Hepatocyte (in vitro differentiated cells): ENCODE measurements around the gene SLC39A8. TPM values are rescaled to one million over a fixed set of nuclear protein-coding genes. Genes with fewer than 3 reads are reported as not detected.
A peak's percentile ranks its signal among the peaks of the same experiment; 100 is the strongest.

Source experiments
- DNase-seq: peaks from one replicate; pipeline ENCODE4 v3.0.0-alpha.2; 2016; ENCODE audit warnings: low spot score
- H2AFZ ChIP-seq: fragments of 200-600 bp; sonication (generic); 2 replicates; pipeline ENCODE4 v1.6.0; 2016; ENCODE audit warnings: antibody characterized with exemption, mild to moderate bottlenecking
- H3K27ac ChIP-seq: fragments of 200-600 bp; sonication (generic); 2 replicates; pipeline ENCODE4 v1.5.1; 2016; ENCODE audit warnings: mild to moderate bottlenecking
- H3K27me3 ChIP-seq: fragments of 200-600 bp; sonication (generic); 2 replicates; pipeline ENCODE4 v1.6.1; 2016
- H3K36me3 ChIP-seq: fragments of 200-600 bp; sonication (generic); replicated peaks from 2 replicates; pipeline ENCODE4 v1.5.1; 2016; ENCODE audit warnings: low read depth; ENCODE audit not compliant: insufficient read depth
- H3K4me1 ChIP-seq: fragments of 200-600 bp; sonication (generic); 2 replicates; pipeline ENCODE4 v1.5.1; 2016; ENCODE audit warnings: mild to moderate bottlenecking, moderate library complexity; ENCODE audit not compliant: insufficient read depth
- H3K4me2 ChIP-seq: fragments of 200-600 bp; sonication (generic); 2 replicates; pipeline ENCODE4 v1.6.0; 2016
- H3K4me3 ChIP-seq: fragments of 200-600 bp; sonication (generic); 2 replicates; pipeline ENCODE4 v1.5.1; 2016; ENCODE audit warnings: mild to moderate bottlenecking
- H3K79me2 ChIP-seq: fragments of 200-600 bp; sonication (generic); 2 replicates; pipeline ENCODE4 v1.6.0; 2017; ENCODE audit warnings: mild to moderate bottlenecking
- H3K9me2 ChIP-seq: fragments of 200-600 bp; sonication (generic); replicated peaks from 2 replicates; pipeline ENCODE4 v1.6.0; 2017; ENCODE audit warnings: mild to moderate bottlenecking; ENCODE audit not compliant: insufficient read depth
- H3K9me3 ChIP-seq: fragments of 200-600 bp; sonication (generic); 2 replicates; pipeline ENCODE4 v1.5.1; 2016; ENCODE audit warnings: low read depth, mild to moderate bottlenecking
- H4K20me1 ChIP-seq: fragments of 200-600 bp; sonication (generic); 2 replicates; pipeline ENCODE4 v1.6.0; 2016; ENCODE audit warnings: mild to moderate bottlenecking; ENCODE audit not compliant: insufficient read depth, poor library complexity, severe bottlenecking
- EZH2 ChIP-seq: fragments of 200-600 bp; sonication (generic); IDR thresholded peaks from 2 replicates; pipeline ENCODE4 v1.6.1; 2016; ENCODE audit warnings: antibody characterized with exemption, mild to moderate bottlenecking, borderline replicate concordance
- EZH2phosphoT487 ChIP-seq: fragments of 200-600 bp; sonication (generic); IDR thresholded peaks from one replicate; pipeline ENCODE4 v1.6.1; 2018; ENCODE audit warnings: antibody characterized with exemption, mild to moderate bottlenecking, low read depth, moderate library complexity; ENCODE audit not compliant: unreplicated experiment, severe bottlenecking
- WGBS: methylation state at CpG from one replicate; pipeline ENCODE4 v1.1.6; 2016; ENCODE audit warnings: low lambda C conversion rate; ENCODE audit errors: missing lambda C conversion rate; 5-methylcytosine and 5-hydroxymethylcytosine counted together
- polyA plus RNA-seq: library from polyadenylated mRNA; unstranded; fragments of >200 nt; fragmentation: Nextera tagmentation; extraction: Ambion mirVana; gene quantifications from 2 replicates; pipeline ENCODE4 v1.2.1, GENCODE V29; 2016
- total RNA-seq: library from RNA; depleted of rRNA; stranded (reverse); fragments of >200 nt; gene quantifications from 2 replicates; pipeline ENCODE4 v1.2.3, GENCODE V29; 2014
- TF ChIP-seq, protein P1 (sequence below): fragments of 200-600 bp; sonication (generic); IDR thresholded peaks from 2 replicates; pipeline ENCODE4 v1.5.1; 2016; ENCODE audit warnings: antibody characterized with exemption, mild to moderate bottlenecking; ENCODE audit not compliant: poor library complexity

The SLC39A8 gene
- total and polyA plus RNA-seq, 2 experiments from 2014 or later, result 15.9 to 22.3 TPM

DNA sequence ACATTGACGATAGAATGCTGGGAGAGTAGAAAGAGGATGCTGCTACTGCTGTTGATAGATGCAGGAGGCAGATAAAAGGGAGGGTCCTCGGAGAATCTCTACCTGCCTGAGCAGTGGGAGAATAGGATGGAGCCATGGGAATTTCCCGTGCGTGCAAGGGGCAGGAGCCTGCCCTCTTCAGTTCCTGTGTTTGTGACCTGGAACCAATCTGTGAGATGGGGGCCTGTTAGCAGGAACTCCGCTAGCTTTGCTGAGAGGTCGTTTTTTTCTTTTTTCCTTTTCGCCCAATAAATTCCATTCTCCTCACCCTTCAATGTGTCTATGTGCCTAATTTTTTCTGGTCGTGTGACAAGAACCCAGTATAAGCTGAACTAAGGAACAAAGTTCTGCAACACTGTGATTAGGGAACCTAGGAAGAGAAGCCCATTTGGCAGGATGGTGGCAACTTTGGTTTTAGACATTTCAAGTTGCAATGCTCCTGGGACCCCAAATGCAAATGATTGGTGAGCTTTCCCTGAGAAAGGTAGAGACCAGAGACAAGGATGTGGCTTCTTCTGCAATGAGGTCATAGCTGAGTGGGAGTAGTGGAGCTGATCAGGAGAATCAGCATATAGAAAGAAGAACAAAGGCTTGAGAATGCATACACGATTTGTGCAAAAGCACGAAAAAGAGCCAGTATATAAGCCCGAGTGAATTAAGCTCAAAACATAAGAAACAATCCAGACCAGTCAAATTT, 23.9 kb downstream of the SLC39A8 start:
- Histone ChIP-seq H3K9me3 (no peaks in the 10 kb centered on the region), H3K4me1 (peaks cover 5% of the 10 kb centered on the region), H3K4me2 (no peak overlapping the region), H3K79me2 (no peaks in the 10 kb centered on the region), H4K20me1 (no peaks in the 10 kb centered on the region), H3K36me3 (no peaks in the 10 kb centered on the region), H3K27ac (no peak overlapping the region), H3K9me2 (no peaks in the 10 kb centered on the region), H2AFZ (no peak overlapping the region), H3K4me3 (no peak overlapping the region), H3K27me3 (no peaks in the 10 kb centered on the region)
- TF ChIP-seq EZH2phosphoT487, result no peak
- no peak for TF ChIP-seq EZH2
- TF ChIP-seq, protein P1, sequence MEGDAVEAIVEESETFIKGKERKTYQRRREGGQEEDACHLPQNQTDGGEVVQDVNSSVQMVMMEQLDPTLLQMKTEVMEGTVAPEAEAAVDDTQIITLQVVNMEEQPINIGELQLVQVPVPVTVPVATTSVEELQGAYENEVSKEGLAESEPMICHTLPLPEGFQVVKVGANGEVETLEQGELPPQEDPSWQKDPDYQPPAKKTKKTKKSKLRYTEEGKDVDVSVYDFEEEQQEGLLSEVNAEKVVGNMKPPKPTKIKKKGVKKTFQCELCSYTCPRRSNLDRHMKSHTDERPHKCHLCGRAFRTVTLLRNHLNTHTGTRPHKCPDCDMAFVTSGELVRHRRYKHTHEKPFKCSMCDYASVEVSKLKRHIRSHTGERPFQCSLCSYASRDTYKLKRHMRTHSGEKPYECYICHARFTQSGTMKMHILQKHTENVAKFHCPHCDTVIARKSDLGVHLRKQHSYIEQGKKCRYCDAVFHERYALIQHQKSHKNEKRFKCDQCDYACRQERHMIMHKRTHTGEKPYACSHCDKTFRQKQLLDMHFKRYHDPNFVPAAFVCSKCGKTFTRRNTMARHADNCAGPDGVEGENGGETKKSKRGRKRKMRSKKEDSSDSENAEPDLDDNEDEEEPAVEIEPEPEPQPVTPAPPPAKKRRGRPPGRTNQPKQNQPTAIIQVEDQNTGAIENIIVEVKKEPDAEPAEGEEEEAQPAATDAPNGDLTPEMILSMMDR, result no peak
- no peak for DNase-seq
- 88% methylated on average over 11 of the region's 11 CpGs for WGBS

DNA sequence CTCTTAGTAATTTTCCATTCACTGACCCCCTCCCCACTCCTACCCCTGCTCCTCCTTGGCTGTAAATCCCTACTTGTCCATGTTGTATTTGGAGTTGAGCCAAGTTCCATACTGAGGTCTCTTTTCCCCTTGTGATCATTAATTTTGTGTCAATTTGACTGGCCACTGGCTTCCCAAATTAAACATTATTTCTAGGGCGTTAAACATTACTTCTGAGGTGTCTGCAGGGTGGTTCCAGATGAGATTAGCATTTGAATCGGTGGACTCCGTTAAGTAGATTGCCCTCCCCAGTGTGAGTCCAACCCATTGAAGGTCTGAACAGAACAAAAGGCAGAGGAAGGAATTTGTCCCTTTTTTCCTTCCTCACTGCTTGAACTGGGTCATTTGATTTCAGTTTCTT, 25.7 kb downstream of the SLC39A8 start:
- no peaks in the 10 kb centered on the region for H3K27me3 ChIP-seq
- H3K79me2 ChIP-seq, result no peaks in the 10 kb centered on the region
- no peak overlapping the region for H3K27ac ChIP-seq
- no peaks in the 10 kb centered on the region for H3K36me3 ChIP-seq
- H4K20me1 ChIP-seq, result no peaks in the 10 kb centered on the region
- no peak overlapping the region for H3K4me3 ChIP-seq
- H3K9me3 ChIP-seq, result no peaks in the 10 kb centered on the region
- peaks cover 5% of the 10 kb centered on the region for H3K4me1 ChIP-seq
- 46% methylated on average over 3 of the region's 3 CpGs for WGBS
- no peaks in the 10 kb centered on the region for H3K9me2 ChIP-seq
- no peak for DNase-seq
- TF ChIP-seq EZH2phosphoT487 (no peak), EZH2 (no peak)
- TF ChIP-seq, protein P1, result no peak
- no peak overlapping the region for H2AFZ ChIP-seq
- H3K4me2 ChIP-seq, result no peak overlapping the region

DNA sequence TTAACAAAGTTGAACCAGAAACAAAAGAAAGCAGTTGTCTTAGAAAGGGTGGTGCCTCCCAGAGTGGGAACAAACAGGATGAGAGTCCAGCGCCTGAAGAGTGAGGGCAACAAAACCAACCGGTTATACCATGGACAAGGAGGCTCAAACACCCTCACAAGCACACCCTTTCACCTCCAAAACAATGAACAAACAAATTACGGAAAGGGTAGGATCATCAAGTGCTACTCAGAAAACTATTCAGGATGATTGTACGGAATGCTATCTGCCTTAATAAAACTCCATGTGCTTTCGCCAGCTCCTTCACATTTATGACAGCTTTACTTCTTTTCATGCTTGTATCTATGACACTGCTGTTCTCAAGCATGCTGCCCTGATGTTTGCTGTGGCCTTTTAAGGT, 26.8 kb downstream of the SLC39A8 start:
- DNase-seq, result no peak
- Histone ChIP-seq H4K20me1 (no peaks in the 10 kb centered on the region), H3K9me2 (no peaks in the 10 kb centered on the region), H3K36me3 (no peaks in the 10 kb centered on the region), H3K27ac (peak overlapping the region; percentile 3), H3K27me3 (no peaks in the 10 kb centered on the region), H3K9me3 (no peaks in the 10 kb centered on the region), H3K4me3 (no peak overlapping the region), H3K4me2 (no peak overlapping the region), H3K79me2 (no peaks in the 10 kb centered on the region), H3K4me1 (peaks cover 5% of the 10 kb centered on the region), H2AFZ (no peak overlapping the region)
- 78% methylated on average over 5 of the region's 5 CpGs for WGBS
- TF ChIP-seq, protein P1, result no peak
- TF ChIP-seq EZH2 (no peak), EZH2phosphoT487 (no peak)
